Motor neuron (in vitro differentiated cells): ENCODE data around the gene FAM9C. TPM values are rescaled to one million over a fixed set of nuclear protein-coding genes. Genes with fewer than 3 reads are reported as not detected.

ENCODE experiments used
- ATAC-seq, 8 experiments: fragments of 200-7000 bp; cut with Tn5 transposase; replicated peaks in 6 of 8; 2 replicates each; pipeline ENCODE4 v1.8.0; 2021; ENCODE audit warnings: mild to moderate bottlenecking in 8 of 8, moderate library complexity in 8 of 8
- H3K27ac ChIP-seq, 2 donors: fragments of 250-450 bp; sonication (Bioruptor Pico); 2 replicates each; pipeline ENCODE4 v1.9.0; 2021; ENCODE audit warnings: antibody characterized with exemption in 2 of 2, mild to moderate bottlenecking in 2 of 2, moderate library complexity in 1 of 2
- H3K4me1 ChIP-seq, 2 donors: fragments of 250-450 bp; sonication (Bioruptor Pico); replicated peaks in 1 of 2; 2 replicates each; pipeline ENCODE4 v1.6.1; 2021; ENCODE audit warnings: antibody characterized with exemption in 2 of 2, mild to moderate bottlenecking in 2 of 2, moderate library complexity in 1 of 2
- H3K4me3 ChIP-seq, 5 donors: fragments of 250-450 bp; sonication (Bioruptor Pico); 2 replicates each; pipeline ENCODE4 v1.9.0; 2021; ENCODE audit warnings: antibody characterized with exemption in 5 of 5, mild to moderate bottlenecking in 5 of 5, moderate library complexity in 4 of 5
- WGBS, 10 experiments: fragments of 450-650 bp; shearing (Covaris generic); methylation state at CpG; one replicate each; pipeline ENCODE4 v1.0.0; 2022; 5-methylcytosine and 5-hydroxymethylcytosine counted together
- in situ Hi-C, 9 experiments: fragments of 400-800 bp; cut with MboI; loops; one replicate each; pipeline ENCODE4 v1.15.0; 2021; ENCODE audit warnings: low sequenced_read_pairs in 9 of 9, low pct_unique_long_range_greater_than_20kb in 2 of 9; ENCODE audit not compliant: unreplicated experiment in 9 of 9
- total RNA-seq, 8 experiments: library from RNA; unstranded; fragments of 300-600 nt; gene quantifications; 2 replicates each; pipeline versions ENCODE4 v1.2.3 to v1.2.4, GENCODE V29; 2022

The FAM9C gene
- total RNA-seq, 8 experiments from 2014 or later = 0.05 to 0.50 (median 0.17) TPM; not detected in 2

- H3K27ac ChIP-seq = no peak overlapping the region
- no peak overlapping the region for H3K4me3 ChIP-seq
- peaks cover 2 to 3% of the 10 kb centered on the region in 2 donors for H3K4me1 ChIP-seq
- 74 to 100% methylated on average over 2 of the region's 3 CpGs; no CpG with 5 or more reads in 8 of the 10 experiments for WGBS, 10 experiments
- in situ Hi-C loops = no loop called here
- no peak for ATAC-seq
Measured at GRCh38 chrX:13047759-13048158, 3.3 kb upstream of the FAM9C start.

GRCh38 chrX:13046141-13046855 lies 1.9 kb upstream of the FAM9C start:
- Histone ChIP-seq H3K4me1 (peaks cover 2 to 3% of the 10 kb centered on the region in 2 donors), H3K4me3 (no peak overlapping the region), H3K27ac (no peak overlapping the region)
- peak in 3 of 8 experiments; percentile 33 to 83 (median 49) for ATAC-seq
- WGBS, 10 experiments = 55 to 80% methylated on average over 1 of the region's 1 CpG; no CpG with 5 or more reads in 8 of the 10 experiments
- in situ Hi-C loops = no loop called here

GRCh38 chrX:13043938-13044337 lies 482 bp downstream of the FAM9C start:
- Histone ChIP-seq H3K4me3 (no peak overlapping the region), H3K27ac (no peak overlapping the region), H3K4me1 (peaks cover 2 to 3% of the 10 kb centered on the region in 2 donors)
- ATAC-seq = no peak
- WGBS, 10 experiments = 80 to 100% methylated on average over 1 to 6 of the region's 25 CpGs; no CpG with 5 or more reads in 8 of the 10 experiments
- in situ Hi-C loops = no loop called here

- ATAC-seq = no peak
- WGBS, 10 experiments = 54 to 98% (median 85%) methylated on average over 2 to 7 of the region's 10 CpGs; no CpG with 5 or more reads in 6 of the 10 experiments
- in situ Hi-C loops = no loop called here
- peaks cover 2 to 3% of the 10 kb centered on the region in 2 donors for H3K4me1 ChIP-seq
- H3K4me3 ChIP-seq = no peak overlapping the region
- H3K27ac ChIP-seq = no peak overlapping the region
Measured at GRCh38 chrX:13043138-13043537, 1.3 kb downstream of the FAM9C start.

- in situ Hi-C loops = no loop called here
- Histone ChIP-seq H3K27ac (no peak overlapping the region), H3K4me1 (no peaks in the 10 kb centered on the region), H3K4me3 (no peak overlapping the region)
- 41 to 100% (median 78%) methylated on average over 2 to 3 of the region's 3 CpGs; no CpG with 5 or more reads in 2 of the 10 experiments for WGBS, 10 experiments
- no peak for ATAC-seq
Measured at GRCh38 chrX:13036896-13037295, 7.5 kb downstream of the FAM9C start.

- no peak for ATAC-seq
- 80 to 100% (median 100%) methylated on average over 1 to 2 of the region's 2 CpGs; no CpG with 5 or more reads in 7 of the 10 experiments for WGBS, 10 experiments
- in situ Hi-C loops = no loop called here
- H3K4me1 ChIP-seq = peaks cover 8 to 19% of the 10 kb centered on the region in 2 donors
- H3K27ac ChIP-seq = no peak overlapping the region
- no peak overlapping the region for H3K4me3 ChIP-seq
Measured at GRCh38 chrX:13033193-13033592, 11.2 kb downstream of the FAM9C start.

GRCh38 chrX:13029887-13030771 lies 14.3 kb downstream of the FAM9C start:
- no peak overlapping the region for H3K4me3 ChIP-seq
- WGBS, 10 experiments = 4 to 20% (median 13%) methylated on average over 1 to 4 of the region's 8 CpGs; no CpG with 5 or more reads in 6 of the 10 experiments
- peak; percentile 61 to 89 (median 78) for ATAC-seq

GRCh38 chrX:13029637-13029886 lies 14.9 kb downstream of the FAM9C start:
- Histone ChIP-seq H3K4me3 (no peak overlapping the region), H3K27ac (peak overlapping the region; percentile 66 to 80), H3K4me1 (peaks cover 8 to 19% of the 10 kb centered on the region in 2 donors)
- no peak for ATAC-seq
- in situ Hi-C loops = no loop called here

More at GRCh38 chrX:13029887-13030771, 14.3 kb downstream of the FAM9C start:
- in situ Hi-C loops = no loop called here
- Histone ChIP-seq H3K27ac (peak overlapping the region; percentile 43 to 80), H3K4me1 (peaks cover 8 to 19% of the 10 kb centered on the region in 2 donors)

- no peak overlapping the region for H3K4me3 ChIP-seq
- WGBS, 10 experiments = 0 to 53% methylated on average over 2 of the region's 6 CpGs; no CpG with 5 or more reads in 8 of the 10 experiments
- peak in 3 of 8 experiments; percentile 24 to 49 (median 48) for ATAC-seq
- in situ Hi-C loops = no loop called here
- peak overlapping the region; percentile 66 to 80 for H3K27ac ChIP-seq
- H3K4me1 ChIP-seq = peaks cover 8 to 19% of the 10 kb centered on the region in 2 donors
Measured at GRCh38 chrX:13028871-13029636, 15.4 kb downstream of the FAM9C start.

- in situ Hi-C loops = no loop called here
- Histone ChIP-seq H3K4me3 (no peak overlapping the region), H3K27ac (no peak overlapping the region), H3K4me1 (peaks cover 15 to 19% of the 10 kb centered on the region in 2 donors)
- no peak for ATAC-seq
- 44 to 100% (median 90%) methylated on average over 1 to 8 of the region's 8 CpGs; no CpG with 5 or more reads in 4 of the 10 experiments for WGBS, 10 experiments
Measured at GRCh38 chrX:13026877-13027652, 17.4 kb downstream of the FAM9C start.

- in situ Hi-C loops = no loop called here
- Histone ChIP-seq H3K27ac (no peak overlapping the region), H3K4me1 (peaks cover 13 to 15% of the 10 kb centered on the region in 2 donors), H3K4me3 (no peak overlapping the region)
- 63 to 100% (median 76%) methylated on average over 1 to 3 of the region's 3 CpGs; no CpG with 5 or more reads in 7 of the 10 experiments for WGBS, 10 experiments
- ATAC-seq = no peak
Measured at GRCh38 chrX:13024986-13025385, 19.4 kb downstream of the FAM9C start.

- Histone ChIP-seq H3K4me1 (peaks cover 3 to 10% of the 10 kb centered on the region in 2 donors), H3K27ac (no peak overlapping the region), H3K4me3 (no peak overlapping the region)
- no peak for ATAC-seq
- in situ Hi-C loops = no loop called here
- WGBS, 10 experiments = 20 to 92% methylated on average over 1 to 3 of the region's 4 CpGs; no CpG with 5 or more reads in 8 of the 10 experiments
Measured at GRCh38 chrX:13023979-13024378, 20.4 kb downstream of the FAM9C start.
